Mesenteric fat pad (tissue), 1 donor: ENCODE results near the gene ARHGEF28. TPM values are rescaled to one million over a fixed set of nuclear protein-coding genes. Genes with fewer than 3 reads are reported as not detected.

ENCODE experiments used
- DNase-seq: peaks from one replicate; pipeline ENCODE4 v3.0.0-alpha.2; 2020; ENCODE audit warnings: low spot score
- total RNA-seq: library from RNA; stranded (reverse); fragmentation: NEBNext Ultra II Directional; extraction: Animal tissue kit (Norgen Biotek cat#: 25700); gene quantifications from one replicate; pipeline ENCODE4 v1.2.1, GENCODE V29; 2021
- donor health status: DM: yes; HTN: yes; CAD: no.

ARHGEF28 gene
- total RNA-seq, 1 donor from 2014 or later, result 9.4 TPM

DNA sequence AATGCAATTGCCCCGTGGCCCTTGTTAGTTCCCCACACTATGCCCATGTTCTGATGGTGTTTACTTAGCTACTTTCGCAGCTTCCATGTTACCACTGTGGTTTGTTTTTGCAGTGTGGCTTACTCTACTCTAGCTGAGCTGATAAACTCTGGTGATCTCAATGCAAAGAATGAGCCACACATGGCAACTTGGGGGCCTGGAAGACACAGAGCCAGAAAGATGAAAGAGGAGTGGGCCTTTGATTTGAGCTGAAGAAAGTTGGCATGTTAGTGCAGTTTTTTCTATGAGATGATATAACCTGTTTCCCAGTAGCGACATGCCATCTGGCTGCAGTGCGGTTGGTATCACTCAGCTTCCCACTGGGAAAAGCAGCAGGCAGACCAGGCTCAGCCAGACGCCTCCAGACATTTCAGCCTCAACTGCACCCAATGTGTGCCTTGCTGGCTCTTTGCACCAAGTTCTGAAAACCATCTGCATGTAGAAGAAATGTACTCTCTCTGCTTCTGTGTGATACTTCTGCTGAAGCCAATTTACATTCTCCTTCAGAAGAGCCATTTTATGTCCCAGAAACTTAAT, 329.4 kb downstream of the ARHGEF28 start:
- no peak for DNase-seq

DNA sequence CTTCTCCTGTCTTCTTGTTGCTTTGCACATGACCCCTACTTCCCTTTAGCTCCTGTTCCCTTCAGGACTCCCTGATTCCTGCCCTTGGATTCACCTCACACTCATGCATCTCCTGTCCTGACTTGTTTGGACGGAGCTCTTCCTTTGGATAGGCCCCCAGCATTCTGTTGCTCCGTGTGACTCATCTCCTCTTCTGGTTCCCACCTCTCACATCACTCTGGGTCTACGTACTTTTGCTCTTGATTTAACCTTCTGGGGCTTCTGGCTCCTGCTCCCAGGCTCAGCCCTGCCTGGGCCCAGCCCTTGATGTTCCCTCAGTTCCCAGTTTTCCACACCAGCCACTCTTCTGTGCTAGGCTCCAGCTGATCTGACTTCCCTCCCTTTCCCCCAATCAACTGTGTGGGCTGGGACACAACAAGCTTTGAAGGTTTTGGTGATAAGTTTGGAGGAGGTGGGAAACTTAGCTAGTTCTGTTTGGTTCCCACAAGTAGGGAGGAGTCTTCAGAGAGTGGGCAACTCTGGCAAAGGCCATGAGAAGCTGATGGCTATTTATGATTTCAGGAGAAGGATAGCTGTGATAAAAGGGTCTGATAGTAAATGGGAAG, 331.5 kb downstream of the ARHGEF28 start:
- DNase-seq, result no peak

DNA sequence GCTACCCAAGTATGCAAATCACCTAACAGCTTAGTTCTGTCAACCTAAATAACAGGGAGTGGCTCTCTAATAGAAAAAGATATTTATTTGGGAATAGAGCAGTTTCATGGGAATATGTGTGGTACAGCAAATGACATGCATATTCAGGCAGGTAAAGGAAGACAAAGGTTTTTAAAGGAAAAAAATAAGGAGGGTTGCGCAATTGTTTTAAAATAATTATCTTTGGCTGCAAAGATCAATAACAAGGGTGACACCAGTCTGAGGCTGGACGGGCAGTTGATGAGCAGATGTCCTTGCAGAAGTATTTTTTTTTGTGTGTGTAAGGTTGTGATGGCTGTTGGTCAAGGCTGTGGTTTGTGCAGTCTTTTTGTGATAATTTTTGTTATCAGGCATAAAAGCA, 332.0 kb downstream of the ARHGEF28 start:
- DNase-seq, result no peak

DNA sequence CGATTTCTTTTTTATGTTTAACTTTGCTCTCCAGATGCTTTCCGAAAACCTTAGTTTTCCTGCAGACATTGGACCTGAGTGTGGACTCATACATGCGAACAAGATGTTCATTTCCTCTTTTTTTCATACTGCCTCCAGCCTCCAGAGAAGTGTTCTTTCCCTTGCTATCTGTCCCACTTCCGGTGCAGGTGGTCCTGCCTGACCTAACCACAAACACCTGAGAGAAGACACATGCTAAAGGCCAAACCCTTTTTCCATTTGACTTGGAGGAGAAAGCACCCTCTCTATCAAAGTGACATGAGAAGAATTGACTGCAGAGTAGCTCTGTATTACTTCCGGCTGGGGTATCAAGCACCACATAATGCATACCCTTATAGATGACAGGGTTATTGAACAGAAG, 334.0 kb downstream of the ARHGEF28 start:
- no peak for DNase-seq

DNA sequence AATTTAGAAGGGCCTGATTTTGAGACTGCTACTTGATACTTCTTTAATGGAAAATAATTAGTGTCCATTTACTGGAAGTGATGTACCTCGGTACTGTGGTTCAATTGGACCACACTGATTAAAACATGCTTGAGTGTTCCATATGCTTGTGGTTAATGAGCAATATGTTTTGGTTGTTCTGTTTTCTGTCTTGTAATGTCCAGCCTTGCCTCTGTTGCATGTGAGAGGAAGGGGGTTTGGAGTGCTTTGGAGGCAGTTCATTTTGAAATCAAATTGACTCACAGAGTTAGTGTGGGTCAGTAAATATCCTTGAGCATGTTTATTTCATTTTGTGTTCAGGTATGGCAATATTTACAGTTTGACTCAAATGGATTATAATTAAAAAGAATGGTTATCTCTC, 334.4 kb downstream of the ARHGEF28 start:
- no peak for DNase-seq

DNA sequence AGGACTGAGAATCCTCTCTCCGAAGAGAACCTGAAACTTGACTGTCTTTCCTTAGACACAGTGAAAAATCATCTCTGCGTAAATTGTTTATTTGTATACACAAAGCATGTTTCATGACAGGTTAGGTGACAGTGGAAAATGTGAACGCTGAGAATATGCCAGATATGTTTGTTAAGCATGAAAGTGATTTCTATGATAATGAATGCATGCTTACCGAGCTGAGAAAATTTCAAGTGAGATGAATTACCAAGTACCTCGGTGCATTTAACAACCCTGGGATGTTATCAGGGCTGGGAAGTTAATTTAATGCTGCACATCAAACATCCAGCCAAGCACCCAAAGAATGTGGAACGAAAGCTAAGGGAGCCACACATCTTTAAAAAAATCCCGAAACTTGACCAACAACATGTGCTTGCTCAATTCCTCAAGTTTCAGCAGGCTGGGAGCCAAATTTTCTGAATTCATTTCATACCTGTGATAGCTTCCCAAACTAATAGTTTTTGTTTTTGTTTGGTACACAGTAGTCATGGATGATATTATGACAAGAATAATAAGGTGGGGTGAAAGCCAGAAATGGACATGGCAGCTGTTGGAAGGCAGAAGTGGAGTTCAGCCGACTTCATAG, 336.9 kb downstream of the ARHGEF28 start:
- DNase-seq, result no peak

DNA sequence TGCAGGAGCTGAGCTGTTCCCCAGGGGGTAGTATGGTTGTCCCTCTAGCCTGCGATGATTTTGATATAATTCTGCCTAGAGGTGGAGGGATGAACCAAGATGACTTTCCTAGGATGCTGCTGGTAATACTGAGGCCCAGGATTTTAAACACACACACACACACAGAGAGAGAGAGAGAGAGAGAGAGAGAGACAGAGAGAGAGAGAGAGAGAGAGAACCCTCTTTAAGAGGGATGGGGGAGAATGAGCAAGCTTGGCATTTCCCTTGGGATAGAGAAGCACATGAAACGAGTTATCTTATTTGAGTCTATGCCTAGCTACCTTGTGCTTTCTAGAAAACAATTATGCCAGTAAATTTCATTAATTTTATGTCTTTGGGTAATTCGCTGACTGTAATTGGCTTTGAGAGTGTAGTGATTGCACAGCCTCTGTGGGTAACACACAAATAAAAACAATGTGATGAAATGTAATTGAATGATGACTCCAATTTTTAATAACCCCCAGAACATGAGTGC, 338.4 kb downstream of the ARHGEF28 start:
- DNase-seq, result no peak

DNA sequence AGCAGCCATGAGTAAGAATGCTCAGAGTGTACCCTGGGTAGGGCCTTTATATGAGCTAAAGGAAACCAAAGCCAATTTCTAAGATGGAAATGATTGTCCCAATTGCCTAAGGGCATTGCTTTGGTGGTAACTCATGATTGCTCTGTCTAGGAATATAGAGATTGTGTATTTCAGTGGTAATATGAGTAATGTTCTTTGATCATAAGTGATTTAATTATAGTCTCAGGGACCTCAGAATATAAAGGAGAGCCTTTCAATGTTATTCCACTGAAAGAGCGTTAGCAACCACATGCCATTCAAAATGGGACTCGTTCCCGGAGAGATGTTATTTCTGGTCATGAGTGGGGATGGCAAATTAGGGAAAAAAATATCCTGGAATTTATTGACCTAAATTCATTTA, 340.5 kb downstream of the ARHGEF28 start:
- no peak for DNase-seq

DNA sequence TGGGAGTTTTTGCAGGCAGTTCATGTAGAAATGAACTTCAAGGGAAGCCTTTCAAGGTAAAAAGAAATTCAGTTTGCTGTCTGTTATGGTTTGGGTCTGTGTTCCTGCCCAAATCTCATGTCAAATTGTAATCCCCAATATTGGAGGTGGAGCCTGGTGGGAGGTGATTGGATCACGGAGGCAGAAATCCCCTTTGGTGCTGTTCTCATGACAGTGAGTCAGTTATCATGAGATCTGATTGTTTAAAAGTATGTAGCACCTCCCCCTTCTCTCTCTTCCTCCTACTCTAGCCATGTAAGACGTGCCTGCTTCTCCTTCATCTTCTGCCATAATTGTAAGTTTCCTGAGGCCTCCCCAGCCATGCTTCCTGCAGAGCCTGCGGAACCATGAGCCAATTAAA, 341.4 kb downstream of the ARHGEF28 start:
- no peak for DNase-seq

DNA sequence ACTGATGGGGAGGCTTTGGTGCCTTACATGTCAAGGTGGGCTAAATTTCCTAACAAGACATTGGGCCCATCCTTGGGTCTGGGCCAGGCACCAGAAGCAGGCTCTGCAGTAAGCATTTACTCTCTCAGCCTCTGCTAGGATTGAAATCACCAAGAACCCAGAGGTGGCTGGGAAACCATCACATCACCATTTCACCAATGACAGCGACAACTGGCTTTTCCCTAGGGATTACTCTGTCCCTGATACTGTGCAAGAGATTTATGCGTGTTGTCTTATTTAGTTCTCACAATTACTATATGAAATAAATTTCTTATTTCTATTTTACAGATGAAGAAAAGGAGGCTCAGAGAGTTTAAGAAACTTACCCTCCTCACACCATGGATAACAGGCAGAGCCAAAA, 342.2 kb downstream of the ARHGEF28 start:
- no peak for DNase-seq

DNA sequence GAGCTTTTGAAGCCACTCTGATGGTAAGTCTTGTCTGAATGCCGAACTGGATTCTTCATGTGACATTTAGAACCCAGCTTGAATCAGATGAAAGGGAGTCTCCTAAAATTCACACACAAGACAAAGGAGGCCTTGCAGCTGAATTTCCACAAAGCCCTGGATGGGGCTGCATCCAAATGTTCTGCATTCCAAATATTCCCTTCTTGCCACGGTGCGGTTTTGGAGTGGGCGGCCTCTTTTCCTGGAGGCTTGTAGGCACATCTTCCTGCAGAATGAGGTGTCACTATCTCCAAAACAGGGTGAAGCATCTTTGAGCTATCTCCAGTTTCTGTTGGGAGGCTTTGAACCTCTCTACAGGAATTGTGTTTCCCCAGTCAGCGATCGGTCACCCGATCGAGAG, 342.7 kb downstream of the ARHGEF28 start:
- no peak for DNase-seq

DNA sequence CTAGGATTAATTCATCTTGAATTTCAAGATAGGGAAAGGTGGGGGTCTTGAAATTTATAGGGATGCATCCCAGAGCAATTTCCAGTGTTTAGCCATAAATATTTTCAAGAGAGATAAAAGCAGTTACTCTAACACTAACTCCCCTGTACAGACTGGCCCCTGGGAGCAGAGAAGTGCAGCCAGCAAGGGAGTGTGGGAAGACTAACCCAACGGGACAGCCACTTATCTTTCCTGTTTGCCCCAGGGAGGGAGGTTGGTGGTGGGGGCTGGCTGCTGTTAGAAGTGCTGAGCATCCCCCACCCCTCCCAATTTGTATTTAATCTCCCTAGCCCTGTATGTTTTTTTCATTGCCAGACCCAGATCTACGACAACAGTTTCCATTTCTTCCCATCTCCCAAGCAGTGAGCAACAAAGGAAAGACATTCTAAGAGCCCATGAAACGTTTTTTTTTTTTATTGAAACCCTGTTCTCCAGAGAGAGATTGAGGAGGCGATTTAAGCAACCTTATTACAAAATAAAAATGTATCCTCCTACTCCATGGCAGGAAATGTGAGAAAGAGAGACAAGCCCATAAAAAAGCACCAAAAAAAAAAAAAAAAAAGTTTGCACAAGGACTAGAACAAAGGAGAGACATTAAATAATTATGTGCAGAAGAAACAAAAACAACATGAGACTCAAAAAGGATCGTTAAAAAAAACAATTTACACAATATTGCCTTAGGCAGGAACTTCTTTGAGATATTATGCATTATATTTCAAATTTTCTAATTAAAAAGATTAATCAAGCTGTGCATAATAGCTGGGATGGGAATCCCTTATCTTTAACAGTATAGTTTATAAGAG, 343.4 kb downstream of the ARHGEF28 start:
- no peak for DNase-seq

DNA sequence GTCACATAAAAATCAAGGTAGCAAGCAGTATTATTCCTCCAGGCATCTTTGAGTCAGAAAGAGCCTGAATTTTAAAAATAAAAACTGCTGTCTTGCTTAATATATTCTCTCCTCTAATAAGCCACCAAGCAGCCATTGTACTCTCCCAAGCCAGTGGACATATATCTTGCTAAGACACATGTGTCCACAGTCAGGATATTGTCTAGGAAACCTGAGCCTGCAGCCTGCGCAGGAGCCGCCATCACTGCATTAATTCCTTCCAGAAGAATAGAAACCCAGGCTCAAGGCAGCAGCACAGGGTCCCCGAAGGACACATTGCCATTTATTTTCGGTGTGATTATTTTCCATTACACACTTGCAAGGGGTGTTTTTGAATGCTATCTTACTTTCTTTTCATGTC, 345.3 kb downstream of the ARHGEF28 start:
- no peak for DNase-seq

DNA sequence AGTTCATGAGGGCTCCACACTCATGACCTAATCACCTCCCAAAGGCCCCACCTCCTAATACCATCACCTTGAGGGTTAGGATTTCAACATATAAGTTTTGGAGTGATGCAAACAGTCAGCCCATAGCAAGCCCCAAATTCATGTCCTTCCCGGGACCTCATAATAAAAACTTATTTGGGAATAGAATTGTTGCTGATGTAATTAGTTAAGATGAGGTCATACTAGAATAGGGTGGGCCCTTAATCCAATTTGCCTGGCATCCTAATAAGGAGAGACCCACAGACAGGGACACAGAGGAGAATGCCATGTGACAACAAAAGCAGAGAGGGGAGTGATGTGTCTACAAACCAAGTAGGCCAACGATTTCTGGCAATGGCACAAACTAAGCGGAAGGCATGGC, 347.1 kb downstream of the ARHGEF28 start:
- DNase-seq, result no peak

DNA sequence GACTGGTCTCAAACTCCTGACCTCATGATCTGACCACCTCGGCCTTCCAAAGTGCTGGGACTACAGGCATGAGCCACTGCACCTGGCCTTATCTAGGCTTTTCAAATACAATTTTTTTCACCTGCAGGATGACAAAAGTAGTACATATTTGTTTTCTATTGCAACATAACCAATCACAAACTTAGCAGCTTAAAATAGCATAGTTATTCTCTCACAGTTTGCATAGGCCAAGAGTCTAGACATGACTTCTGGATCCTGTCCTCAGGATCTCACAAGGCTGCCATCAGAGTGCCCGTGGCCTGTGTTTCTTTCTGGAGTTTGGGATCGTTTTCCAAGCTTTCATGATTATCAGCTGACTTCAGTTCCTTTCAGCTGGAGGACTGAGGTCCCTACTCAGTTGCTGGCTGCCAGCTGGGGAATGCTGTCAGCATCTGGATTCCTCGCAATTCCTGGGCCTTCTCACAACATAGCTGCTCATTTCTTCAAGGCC, 348.9 kb downstream of the ARHGEF28 start:
- no peak for DNase-seq

DNA sequence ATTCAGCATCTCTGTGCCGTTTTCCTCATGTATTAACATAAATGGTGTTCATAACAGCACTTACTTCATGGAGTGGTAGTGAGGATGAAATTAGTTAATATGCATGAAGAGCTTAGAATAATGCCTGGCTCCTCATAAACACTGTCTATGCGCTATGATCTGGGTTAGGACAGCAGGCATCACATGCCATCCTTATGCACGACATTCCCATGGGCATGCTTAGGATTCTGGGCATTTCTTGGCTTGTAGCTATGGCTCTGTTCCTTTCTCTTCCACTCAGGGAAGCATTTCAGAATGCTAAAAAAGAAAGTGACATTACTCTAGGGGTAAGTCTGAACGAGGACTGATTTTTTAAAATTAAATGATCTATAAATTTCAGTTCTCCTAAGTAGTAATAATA, 349.8 kb downstream of the ARHGEF28 start:
- no peak for DNase-seq

DNA sequence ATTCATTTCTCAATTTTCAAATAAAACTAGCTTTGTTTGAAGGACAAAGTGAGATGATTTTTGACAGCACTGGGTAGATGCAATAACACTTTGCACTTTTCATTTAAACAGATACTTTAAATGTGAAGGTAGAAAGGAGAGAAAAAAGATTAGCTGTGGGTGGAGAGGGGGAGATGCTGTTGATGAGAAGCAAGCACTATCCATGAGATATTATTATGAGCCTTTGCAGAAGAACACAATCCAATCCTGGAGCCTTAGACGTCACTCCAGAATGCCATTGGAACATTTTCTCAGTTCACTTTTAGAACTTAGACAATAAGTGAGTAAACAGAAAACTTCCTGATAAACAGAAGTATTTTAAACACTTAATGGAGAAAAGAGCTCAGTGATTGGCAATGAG, 351.1 kb downstream of the ARHGEF28 start:
- no peak for DNase-seq

DNA sequence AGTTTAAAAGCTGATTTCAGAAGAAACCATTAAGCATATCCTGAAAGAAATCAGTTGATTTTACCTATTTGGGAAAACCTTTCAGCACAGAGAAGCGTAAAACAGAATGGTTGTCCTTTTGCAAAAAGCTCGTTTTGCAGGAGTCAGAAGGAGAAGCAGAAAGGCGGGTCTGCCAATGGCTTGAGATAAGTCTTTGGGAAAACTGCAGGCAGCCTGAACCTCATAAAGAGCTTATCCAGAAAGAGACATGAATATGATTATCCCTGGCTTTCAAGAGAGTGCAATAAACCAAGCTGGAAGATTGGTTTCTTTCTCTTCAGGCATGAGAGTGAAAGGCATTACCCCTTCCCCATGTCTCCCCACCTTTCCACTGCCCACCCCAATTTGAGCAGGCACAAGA, 353.3 kb downstream of the ARHGEF28 start:
- no peak for DNase-seq

DNA sequence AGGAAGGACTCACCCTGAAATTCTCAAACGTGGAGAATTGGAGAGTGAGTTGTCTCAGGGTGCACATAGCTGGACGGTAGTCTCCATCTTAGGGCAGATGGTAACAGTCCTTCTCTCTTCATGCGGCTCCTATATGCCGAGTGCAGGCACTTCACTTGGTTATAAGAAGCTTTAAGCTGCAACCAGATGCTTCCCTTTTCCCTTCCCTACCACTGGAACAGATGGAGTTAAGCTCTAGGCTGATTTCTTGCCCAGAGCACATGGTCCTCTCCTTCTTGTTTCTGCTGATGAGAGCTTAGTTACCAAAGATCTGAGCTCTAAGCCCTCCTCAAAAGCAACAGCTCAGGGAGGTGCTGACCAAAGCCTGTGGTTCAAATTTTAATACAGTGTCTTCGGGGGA, 355.7 kb downstream of the ARHGEF28 start:
- no peak for DNase-seq

DNA sequence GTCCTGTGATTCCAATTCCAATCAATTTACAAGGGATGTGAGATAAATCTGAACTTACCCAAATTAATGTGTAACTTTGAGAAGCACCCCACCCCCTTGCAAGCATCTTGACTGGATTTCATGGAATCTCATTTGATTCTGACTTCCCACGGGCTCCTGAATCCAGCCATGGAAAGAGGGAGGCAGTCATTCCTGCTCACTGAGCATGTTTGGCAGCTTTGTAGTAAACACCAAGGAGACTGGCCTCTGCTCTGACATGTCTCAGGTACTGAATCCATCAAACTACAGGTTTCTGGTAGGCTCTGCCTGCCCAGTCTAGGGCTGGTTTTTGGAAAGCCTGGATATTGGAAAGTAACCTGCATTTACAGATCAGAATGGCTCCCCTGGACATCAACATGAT, 357.6 kb downstream of the ARHGEF28 start:
- DNase-seq, result no peak

DNA sequence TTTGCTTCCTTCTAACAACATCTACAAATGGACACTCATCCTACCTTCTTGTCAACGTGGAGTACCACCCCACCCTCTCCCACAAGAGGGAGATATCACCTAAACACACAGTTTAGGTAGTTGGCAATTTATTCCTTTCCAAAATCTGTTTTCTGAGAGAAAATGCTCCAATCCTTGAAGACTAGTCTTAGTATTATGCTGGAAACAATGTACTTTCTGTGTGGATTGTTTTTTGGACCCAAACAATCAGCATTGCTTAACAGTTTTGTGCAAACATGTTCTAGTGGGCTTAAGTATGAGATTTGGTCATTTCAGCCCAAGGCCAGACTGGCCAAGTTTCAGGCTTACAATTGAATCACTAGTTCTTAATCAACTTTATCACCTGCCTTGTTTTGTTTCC, 359.1 kb downstream of the ARHGEF28 start:
- DNase-seq, result no peak

DNA sequence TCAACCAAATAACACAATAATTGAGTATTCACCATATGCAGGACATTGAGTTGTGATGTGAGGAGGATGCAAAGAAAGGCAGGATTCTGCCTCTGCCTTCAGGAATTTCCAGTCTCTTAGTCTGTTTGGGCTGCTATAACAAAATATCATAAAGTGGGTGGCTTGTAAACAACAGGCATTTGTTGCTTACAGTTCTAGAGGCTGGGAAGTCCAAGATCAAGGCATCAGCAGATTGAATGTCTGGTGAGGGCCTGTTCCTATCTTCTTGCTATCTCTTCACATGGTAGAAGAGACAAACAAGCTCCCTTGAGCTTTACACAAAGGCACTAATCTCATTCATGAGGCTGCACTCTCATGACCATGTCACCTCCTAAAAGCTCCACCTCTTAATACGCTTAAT, 360.7 kb downstream of the ARHGEF28 start:
- no peak for DNase-seq
